Measurements from ENCODE around the gene ADGRG4.

Gene ADGRG4

GRCh38 chrX:136303041-136303440 lies 2.3 kb downstream of the ADGRG4 start:
- DNase-seq (ENCODE audit: low read depth in 2 of 3, low spot score in 1 of 3) = no peak

- no peak for DNase-seq (ENCODE audit: low read depth in 2 of 3, low spot score in 1 of 3)
These were observed 3.7 kb downstream of the ADGRG4 start for GRCh38 chrX:136304493-136304892.

GRCh38 chrX:136306182-136306581 lies 5.4 kb downstream of the ADGRG4 start:
- no peak for DNase-seq (ENCODE audit: low read depth in 2 of 3, low spot score in 1 of 3)

- DNase-seq (ENCODE audit: low read depth in 2 of 3, low spot score in 1 of 3) = no peak
These were observed 6.7 kb downstream of the ADGRG4 start for GRCh38 chrX:136307471-136307870.

GRCh38 chrX:136310411-136310810 lies 9.6 kb downstream of the ADGRG4 start:
- no peak for DNase-seq (ENCODE audit: low read depth in 2 of 3, low spot score in 1 of 3)

GRCh38 chrX:136318156-136318555 lies 17.4 kb downstream of the ADGRG4 start:
- no peak for DNase-seq (ENCODE audit: low read depth in 2 of 3, low spot score in 1 of 3)

- no peak for DNase-seq (ENCODE audit: low read depth in 2 of 3, low spot score in 1 of 3)
These were observed 18.3 kb downstream of the ADGRG4 start for GRCh38 chrX:136318895-136319597.

- no peak for DNase-seq (ENCODE audit: low read depth in 2 of 3, low spot score in 1 of 3)
These were observed 18.8 kb downstream of the ADGRG4 start for GRCh38 chrX:136319600-136319999.

GRCh38 chrX:136321532-136321931 lies 20.8 kb downstream of the ADGRG4 start:
- DNase-seq (ENCODE audit: low read depth in 2 of 3, low spot score in 1 of 3) = no peak

GRCh38 chrX:136322064-136322463 lies 21.3 kb downstream of the ADGRG4 start:
- DNase-seq (ENCODE audit: low read depth in 2 of 3, low spot score in 1 of 3) = no peak

- DNase-seq (ENCODE audit: low read depth in 2 of 3, low spot score in 1 of 3) = no peak
These were observed 24.6 kb downstream of the ADGRG4 start for GRCh38 chrX:136325377-136325776.

GRCh38 chrX:136328933-136329332 lies 28.2 kb downstream of the ADGRG4 start:
- DNase-seq (ENCODE audit: low read depth in 2 of 3, low spot score in 1 of 3) = no peak

GRCh38 chrX:136336623-136337022 lies 35.9 kb downstream of the ADGRG4 start:
- DNase-seq (ENCODE audit: low read depth in 2 of 3, low spot score in 1 of 3) = no peak

- no peak for DNase-seq (ENCODE audit: low read depth in 2 of 3, low spot score in 1 of 3)
These were observed 38.9 kb downstream of the ADGRG4 start for GRCh38 chrX:136339702-136340101.

- DNase-seq (ENCODE audit: low read depth in 2 of 3, low spot score in 1 of 3) = no peak
These were observed 43.6 kb downstream of the ADGRG4 start for GRCh38 chrX:136344320-136344719.

GRCh38 chrX:136346506-136346905 lies 45.7 kb downstream of the ADGRG4 start:
- no peak for DNase-seq (ENCODE audit: low read depth in 2 of 3, low spot score in 1 of 3)

GRCh38 chrX:136347706-136348105 lies 46.9 kb downstream of the ADGRG4 start:
- no peak for DNase-seq (ENCODE audit: low read depth in 2 of 3, low spot score in 1 of 3)

GRCh38 chrX:136353526-136354093 lies 52.8 kb downstream of the ADGRG4 start:
- no peak for DNase-seq (ENCODE audit: low read depth in 2 of 3, low spot score in 1 of 3)

GRCh38 chrX:136354201-136354600 lies 53.4 kb downstream of the ADGRG4 start:
- no peak for DNase-seq (ENCODE audit: low read depth in 2 of 3, low spot score in 1 of 3)

GRCh38 chrX:136369377-136369776 lies 68.6 kb downstream of the ADGRG4 start:
- no peak for DNase-seq (ENCODE audit: low read depth in 2 of 3, low spot score in 1 of 3)

- no peak for DNase-seq (ENCODE audit: low read depth in 2 of 3, low spot score in 1 of 3)
These were observed 76.0 kb downstream of the ADGRG4 start for GRCh38 chrX:136376713-136377112.

- DNase-seq (ENCODE audit: low read depth in 2 of 3, low spot score in 1 of 3) = no peak
These were observed 79.4 kb downstream of the ADGRG4 start for GRCh38 chrX:136380010-136380769.
